Measurements from ENCODE around the gene MEMO1.
"Not testable (repeated sequence)": the region's sequence is repeated elsewhere in the genome, so short reads cannot be mapped to it uniquely, and the experiment has no call there.

MEMO1 gene

DNA sequence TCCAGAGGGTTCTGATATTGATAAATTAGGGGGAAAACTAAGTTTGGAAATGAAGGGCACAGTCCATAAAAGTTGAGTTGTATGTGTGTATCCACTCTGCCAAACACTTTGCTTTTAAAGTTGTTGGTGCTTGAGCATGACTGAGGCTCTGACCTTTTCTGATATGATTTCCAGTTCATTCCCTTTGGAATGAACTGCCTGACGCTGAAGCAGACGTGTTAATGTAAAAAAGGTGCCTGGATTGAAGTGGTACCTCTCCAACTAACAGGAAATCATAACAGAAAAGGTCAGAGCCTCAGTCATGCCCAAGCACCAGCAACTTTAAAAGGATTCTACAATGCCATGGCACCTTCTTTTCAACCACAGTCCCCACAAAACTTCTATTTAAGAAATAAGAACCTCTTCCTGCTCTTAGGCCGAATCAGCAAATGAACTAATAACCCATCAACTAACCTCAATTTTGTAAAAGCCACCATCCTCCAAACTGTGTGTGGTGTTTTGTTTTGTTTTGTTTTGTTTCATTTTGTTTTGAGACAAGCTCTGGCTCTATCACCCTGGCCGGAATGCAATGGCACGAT is 52.6 kb downstream of the MEMO1 start:
- in situ Hi-C loops (cut with MboI; ENCODE audit: low sequenced_read_pairs): no loop called here

DNA sequence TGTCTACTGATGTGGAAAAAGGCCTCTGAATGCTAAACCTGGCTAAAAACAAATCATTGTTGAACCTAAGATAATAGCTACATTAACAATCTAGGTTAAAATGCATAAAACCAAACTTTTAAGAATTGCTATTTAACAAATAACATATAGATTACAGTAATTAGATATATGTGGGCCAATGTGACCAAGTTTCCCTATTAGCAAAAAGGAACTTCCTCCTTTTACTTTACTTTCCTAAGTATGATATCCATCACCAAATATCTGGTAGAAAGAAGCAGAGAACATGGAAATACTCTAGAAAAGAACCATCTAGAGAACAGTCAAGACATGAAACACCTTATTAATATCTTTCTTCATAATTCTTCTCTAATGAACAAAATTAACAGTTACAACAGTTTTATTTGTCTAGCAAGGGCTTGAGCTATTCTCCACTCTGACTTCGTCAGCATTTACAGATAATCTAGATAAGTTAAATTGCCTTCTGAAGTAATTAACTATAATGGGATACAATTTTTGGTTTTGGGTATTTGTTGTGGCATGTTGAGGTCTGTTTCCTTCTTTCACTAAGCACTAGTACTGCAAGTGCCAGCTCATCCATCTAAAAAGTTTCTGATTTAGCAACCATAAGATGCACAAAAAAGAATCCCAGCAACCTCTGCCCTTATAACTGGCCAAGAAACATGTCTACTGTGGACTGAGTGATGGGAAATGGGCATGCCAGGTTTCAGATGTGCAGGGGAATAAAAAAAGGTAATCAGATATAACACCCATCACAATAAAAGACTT is 53.3 kb downstream of the MEMO1 start:
- in situ Hi-C loops (cut with MboI; ENCODE audit: low sequenced_read_pairs): no loop called here

DNA sequence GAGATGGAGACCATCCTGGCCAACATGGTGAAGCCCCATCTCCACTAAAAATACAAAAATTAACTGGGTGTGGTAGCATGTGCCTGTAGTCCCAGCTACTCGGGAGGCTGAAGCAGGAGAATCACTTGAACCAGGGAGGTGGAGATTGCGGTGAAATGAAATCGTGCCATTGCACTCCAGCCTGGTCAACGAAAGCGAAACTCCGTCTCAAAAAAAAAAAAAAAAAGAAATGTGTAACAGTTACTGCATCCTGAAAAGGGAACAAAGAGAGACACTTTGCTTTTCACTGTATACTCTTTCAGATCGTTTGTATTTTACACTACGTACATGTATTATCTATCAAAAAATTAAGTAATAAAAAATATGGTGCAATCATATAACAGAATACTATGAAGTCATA is 53.9 kb downstream of the MEMO1 start:
- in situ Hi-C loops (cut with MboI; ENCODE audit: low sequenced_read_pairs): not testable (repeated sequence)

DNA sequence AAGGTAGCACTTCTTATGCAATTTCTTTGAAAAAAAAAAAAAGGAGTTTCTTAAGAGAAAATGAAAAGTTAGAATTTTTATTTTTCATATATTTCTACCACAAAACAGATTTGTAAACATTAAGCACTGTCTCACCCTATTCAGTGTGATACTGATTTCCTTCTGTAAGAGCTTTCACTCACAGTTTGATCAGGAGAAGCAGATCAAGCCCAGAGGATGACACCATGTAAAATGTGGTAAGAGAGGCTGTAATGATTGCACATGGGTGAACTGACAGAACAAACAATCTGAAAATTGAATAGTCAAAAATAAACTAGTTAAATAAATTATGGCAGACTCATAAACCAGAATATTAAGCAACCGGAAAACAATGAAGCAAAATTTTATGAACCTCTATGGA is 54.5 kb downstream of the MEMO1 start:
- in situ Hi-C loops (cut with MboI; ENCODE audit: low sequenced_read_pairs): no loop called here

DNA sequence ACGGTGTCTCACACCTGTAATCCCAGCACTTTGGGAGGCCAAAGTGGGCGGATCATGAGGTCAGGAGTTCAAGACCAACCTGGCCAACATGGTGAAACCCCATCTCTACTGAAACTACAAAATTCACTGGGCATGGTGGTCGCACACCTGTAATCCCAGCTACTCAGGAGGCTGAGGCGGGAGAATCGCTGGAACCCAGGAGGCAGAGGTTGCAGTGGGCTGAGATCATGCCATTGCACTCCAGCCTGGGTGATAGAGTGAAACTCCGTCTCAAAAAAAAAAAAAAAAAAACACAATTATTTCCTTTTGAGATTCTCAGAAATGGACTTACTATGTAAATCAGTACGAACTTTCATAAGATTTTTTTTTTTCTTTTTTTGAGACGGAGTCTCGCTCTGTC is 57.7 kb downstream of the MEMO1 start:
- in situ Hi-C loops (cut with MboI; ENCODE audit: low sequenced_read_pairs): not testable (repeated sequence)

DNA sequence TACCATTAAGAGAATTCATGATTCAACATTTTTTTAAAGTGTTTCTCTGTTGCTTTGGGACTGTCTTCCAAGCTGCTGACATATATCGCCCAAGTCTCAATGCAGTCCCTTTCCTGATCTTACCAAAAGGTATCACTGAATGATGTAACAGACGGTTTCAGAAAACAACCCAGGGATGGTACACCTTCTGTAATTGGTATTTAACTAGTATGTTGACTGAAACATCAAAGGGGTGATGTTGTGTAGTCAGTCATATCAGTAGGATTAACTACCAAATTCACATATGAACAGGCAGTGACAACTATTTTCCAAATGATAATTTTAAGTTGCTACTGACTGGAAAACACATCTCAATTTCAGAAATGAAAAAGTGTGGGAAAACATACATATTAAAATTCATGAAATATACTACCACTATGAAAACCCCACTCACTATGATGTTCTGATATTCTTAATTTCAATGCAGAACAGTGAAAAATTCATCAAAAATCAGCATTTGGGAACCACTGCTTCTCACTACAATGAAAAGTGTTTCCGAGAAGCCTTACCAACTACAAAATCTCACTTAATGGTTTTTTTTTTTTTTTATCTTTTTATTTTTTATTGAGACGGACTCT is 59.8 kb downstream of the MEMO1 start:
- in situ Hi-C loops (cut with MboI; ENCODE audit: low sequenced_read_pairs): no loop called here

DNA sequence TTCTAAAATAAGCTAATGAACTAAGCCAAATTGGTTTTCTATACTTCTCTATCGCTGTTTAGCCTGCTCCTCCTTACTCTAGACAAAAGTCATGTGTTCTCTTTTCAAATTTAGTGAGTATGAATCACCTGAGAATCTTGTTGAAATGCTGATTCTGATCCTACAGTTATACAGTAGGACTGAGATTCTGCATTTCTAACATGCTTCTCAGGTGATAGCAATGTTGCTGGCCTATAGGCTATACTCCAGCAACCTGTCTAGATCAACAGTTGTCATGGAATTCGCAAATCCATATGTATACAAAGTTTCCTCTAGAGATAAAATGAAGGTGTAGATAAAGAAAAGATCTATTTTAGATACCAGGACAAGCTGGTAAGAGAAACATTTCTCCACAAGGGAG is 62.9 kb downstream of the MEMO1 start:
- in situ Hi-C loops (cut with MboI; ENCODE audit: low sequenced_read_pairs): no loop called here

DNA sequence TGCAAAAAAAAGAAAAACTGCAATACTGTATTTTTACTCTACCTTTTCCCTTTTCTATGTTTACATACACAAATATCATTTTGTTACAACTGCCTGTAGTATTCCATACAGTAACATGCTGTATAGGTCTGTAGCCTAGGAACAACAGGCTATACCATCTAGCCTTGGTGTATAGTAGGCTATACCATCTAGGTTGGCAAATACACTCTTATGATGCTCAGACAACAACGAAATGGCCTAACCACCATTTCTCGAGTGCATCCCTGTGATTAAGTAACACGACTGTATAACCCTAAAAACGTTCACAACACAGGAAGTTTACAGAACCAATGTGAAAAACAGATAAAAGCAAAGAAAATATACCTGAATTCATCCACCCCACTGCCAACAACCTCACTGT is 64.0 kb downstream of the MEMO1 start:
- in situ Hi-C loops (cut with MboI; ENCODE audit: low sequenced_read_pairs): no loop called here

DNA sequence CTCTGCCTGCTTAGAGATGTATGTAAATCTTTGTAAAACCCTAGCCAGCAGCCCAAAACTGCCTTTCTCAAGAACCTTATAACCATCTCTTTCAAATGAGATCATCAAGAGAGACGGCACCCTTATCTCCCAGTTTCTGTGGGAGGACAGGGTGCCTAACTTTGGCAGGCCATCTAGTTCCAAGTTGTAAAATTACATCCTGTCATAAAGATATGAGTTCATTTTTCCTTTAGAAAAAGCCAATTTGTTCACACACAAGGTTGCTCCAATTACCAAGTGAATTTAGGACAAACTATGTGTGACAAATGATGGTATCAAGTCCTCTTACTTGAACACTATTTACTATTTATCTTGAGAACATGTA is 65.3 kb downstream of the MEMO1 start:
- in situ Hi-C loops (cut with MboI; ENCODE audit: low sequenced_read_pairs): no loop called here

DNA sequence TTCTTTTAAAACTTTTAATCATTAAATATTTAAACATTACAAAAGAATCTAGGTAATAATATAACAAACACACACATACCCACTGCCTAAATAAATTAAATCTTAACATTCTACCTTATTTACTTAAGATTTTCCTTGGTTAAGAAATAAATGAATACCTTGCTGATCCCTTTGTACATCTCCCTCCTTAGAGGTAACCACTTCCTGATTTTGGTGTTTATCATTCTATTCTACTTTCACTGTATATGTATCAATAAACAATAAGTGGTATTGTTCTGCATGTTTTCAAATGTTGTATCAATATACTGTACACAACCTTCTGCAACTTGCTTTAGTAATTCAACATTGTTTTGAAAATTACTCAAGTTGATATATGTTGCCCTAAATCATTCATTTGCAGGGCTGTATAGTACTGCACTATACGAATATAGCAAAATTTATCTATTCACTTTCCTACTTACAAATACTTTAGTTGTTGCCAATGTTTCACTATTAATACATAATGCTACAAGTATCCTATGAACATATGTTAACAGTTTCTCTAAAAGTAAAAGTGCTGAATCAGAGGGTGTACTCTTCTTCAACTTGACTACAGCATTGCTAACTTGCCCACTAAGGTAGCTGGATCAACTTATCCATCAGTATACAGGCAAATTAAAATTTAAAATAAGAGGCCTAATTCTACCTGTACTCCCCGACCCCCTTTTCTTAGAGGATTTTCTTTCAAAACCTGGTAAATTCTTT is 65.8 kb downstream of the MEMO1 start:
- in situ Hi-C loops (cut with MboI; ENCODE audit: low sequenced_read_pairs): no loop called here

DNA sequence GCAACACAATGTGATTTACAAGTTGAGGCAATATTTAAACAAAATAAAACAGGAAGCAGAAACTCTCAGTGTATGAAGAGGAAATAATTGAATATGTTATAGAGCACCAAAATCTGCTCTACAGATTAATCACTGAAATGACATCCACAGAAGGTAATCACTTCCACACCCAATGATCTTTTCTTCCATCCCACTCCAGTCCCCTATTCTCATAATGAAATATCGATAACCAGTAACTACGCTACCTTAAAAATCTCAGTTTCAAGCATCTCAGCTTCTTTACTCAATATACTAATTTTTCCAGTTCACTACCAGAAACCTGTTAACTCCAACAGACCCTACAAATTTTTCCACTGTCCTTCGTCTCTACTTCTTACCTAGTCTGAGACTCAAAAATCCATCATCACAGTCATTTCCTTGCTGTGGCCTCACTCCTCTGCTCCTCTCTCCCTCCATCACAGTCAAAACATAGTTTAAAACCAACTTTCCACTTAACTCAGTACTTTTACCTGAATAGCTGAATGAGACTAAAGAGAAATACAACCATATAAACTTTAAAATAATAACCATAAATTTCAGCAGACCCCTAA is 67.1 kb downstream of the MEMO1 start:
- in situ Hi-C loops (cut with MboI; ENCODE audit: low sequenced_read_pairs): no loop called here

DNA sequence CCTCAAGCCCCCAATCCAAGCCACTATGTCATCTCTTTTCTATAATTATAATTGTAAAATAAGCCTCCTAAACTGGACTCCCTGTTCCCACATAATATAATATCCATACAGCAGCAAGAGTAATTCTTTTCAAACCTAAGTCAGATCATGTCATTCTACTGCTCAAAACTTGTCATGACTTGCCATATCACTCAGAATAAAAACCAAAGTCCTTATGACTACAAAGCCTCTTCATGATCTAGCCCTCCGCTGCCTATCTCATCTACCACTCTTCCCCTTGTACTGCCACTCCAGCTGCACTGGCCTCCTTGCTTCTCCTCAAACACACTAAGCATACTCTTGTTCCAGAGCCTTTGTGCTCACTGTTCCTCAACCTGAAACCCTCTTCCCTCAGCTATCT is 69.9 kb downstream of the MEMO1 start:
- in situ Hi-C loops (cut with MboI; ENCODE audit: low sequenced_read_pairs): no loop called here

DNA sequence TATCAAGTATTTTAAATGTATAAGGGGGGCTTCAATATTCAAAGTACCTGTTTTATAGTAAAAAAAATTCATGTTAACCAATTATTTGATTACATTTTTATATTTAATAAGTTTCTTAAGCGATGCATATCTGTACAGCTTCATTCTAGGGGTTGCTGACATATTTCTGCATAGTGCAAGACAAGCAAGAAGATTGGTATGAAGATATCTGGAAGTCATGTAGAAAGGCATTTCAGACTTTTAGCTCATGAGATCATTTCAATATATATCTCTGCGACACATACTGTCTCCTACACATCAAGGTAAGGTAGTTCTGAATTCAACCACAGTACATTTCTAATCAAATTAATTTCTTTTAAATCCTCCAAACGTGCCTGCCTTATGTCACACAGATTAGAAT is 73.1 kb downstream of the MEMO1 start:
- in situ Hi-C loops (cut with MboI; ENCODE audit: low sequenced_read_pairs): no loop called here

DNA sequence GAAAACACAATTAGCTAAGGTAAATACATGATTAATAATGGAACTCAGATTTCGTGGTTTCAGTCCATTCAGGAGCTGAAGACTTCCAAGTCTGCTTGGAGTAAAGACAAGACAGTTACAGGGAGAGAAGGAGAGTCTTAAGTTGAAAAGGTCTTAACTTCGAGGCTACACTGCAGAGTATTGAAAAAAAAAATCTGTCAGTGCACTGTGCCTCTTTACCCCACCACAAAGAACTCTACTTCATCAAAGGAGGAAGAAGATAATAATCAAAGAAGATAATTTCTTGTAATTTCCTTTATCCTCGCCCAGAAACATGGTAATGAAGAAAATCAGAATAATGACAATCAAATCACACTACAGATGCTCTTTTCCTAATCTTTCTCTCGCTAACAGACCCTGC is 75.4 kb downstream of the MEMO1 start:
- in situ Hi-C loops (cut with MboI; ENCODE audit: low sequenced_read_pairs): no loop called here

DNA sequence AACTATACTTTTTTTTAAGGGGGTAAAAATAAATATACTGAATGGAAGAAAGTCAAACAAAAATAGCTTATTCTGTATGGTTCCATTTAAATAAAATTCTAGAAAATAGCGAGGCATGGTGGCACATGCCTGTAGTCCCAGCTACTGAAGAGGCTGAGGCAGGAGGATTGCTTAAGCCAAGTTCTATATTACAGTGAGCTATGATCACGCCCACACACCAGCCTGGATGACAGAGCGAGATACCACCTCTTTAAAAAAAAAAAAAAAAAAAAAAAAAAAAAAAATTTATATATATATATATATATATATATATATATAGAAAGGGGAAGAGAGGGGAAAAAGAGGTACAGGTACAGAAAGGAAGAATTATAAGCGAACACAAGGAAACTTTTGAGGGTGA is 77.7 kb downstream of the MEMO1 start:
- in situ Hi-C loops (cut with MboI; ENCODE audit: low sequenced_read_pairs): no loop called here

DNA sequence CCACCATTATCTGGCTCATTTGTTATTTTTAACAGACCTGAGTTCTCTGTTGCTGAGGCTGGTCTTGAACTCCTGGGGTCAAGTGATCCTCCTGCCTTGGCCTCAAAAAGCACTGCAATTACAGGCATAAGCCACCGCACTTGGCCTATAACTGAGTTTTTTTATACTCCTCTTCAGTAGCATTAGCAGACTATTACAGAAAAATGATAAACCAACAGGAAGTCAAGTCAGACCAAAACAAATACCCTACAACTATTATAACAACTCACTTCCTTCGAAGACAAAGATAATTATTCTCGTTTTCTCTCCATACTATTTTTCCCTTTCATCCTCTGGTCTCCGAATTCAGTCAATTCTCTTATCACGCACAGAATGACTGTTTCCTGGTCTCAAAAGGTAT is 78.2 kb downstream of the MEMO1 start:
- in situ Hi-C loops (cut with MboI; ENCODE audit: low sequenced_read_pairs): no loop called here

DNA sequence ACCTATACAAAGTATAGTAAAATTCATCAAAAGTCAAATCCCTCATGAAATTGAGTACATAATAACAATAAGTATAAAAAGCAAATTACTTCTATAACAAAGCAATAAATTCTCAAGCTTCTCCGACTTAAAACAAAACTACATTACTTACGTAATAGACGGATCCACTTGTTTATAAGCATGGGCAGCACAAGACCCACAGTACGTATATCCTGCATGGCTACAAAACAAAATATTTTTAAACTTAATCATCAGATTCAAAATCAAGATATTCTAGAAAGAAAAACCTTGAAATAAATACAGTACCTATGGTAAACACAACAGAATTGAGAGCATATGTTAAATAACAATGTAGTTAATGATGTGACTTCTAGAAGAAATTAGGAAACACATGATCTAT is 78.9 kb downstream of the MEMO1 start:
- in situ Hi-C loops (cut with MboI; ENCODE audit: low sequenced_read_pairs): no loop called here

DNA sequence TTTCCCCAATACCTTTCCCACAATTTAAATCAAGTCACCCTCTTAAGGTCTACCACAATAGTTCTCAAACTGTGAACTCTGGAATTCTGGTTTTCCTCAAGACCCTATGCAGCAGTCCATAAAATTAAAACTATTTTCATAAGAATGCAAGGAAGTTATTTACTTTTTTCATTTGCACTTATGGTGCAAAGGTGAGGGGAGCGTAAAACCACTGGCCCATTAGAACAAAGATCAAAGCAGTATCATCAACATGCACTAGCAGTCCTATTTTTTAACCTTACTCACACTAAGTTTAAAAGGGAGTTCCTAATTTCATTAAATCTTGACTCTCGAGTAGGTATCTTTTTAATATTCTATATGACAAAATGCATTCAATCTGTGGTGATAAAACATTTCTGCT is 85.3 kb downstream of the MEMO1 start:
- in situ Hi-C loops (cut with MboI; ENCODE audit: low sequenced_read_pairs): no loop called here

DNA sequence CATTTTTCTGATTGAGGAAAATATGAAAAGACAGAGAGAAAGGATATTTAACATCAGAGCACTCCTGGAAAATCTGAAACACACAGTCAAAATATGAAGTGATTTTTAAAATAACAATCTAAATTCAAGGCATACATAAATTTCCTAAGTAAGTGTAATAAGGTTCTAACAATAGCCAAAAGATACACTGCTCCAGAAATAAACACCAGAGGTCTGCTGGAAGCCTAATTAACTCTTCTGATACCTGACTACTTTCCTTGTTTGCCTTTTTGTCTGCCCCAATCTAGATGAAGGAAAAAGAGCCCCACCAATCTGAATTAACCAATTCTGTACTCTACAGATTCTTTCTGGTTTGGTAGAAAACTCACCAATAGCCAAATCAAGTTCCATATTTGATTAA is 87.1 kb downstream of the MEMO1 start:
- in situ Hi-C loops (cut with MboI; ENCODE audit: low sequenced_read_pairs): no loop called here

DNA sequence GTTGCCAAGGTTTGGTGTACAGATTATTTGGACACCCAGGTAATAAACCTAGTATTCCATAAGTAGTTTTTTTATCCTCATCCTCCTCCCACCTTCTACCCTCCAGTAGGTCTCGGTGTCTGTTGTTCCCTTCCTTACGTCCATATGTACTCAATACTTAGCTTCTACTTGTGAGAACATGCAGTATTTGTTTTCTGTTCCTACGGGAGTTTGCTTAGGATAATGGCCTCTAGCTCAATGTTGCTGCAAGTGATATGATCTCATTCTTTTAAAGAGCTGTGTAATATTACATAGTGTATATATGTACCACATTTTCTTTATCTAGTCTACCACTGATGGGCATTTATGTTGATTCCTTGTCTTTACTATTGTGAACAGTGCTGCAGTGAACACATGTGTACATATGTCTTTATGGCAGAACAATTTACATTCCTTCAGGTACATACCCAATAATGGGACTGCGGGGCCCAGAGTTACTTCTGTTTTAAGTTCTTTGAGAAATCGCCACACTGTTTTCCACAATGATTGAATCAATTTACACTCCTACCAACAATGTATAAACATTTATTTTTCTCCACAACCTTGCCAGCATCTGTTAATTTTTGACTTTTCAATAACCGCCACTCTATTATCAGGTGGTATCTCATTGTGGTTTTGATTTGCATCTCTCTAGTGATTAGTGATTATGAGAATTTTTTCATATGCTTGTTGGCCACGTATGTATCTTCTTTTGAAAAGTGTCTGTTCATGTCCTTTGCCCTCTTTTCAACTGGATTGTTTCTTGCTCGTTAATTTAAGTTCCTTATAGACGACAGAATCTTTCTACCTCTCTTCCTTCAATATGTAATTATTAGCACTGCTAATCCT is 88.0 kb downstream of the MEMO1 start:
- in situ Hi-C loops (cut with MboI; ENCODE audit: low sequenced_read_pairs): no loop called here

DNA sequence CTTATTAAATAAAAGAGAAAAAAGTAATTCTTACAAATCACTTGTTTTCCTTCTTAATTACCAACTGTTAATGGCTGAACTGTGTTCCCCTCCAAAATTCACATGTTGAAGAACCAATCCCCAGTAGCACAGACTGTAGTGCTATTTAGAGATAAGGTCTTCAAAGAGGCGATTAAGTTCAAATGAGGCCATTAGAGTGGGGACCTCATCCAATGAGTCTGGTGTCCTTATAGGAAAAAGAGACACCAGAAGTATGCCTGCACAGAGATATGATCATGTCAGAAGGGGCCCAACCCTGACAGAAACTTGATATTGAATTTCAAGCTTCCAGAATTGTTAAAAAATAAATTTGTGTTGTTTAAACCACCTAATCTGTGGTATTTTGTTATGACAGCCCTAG is 89.8 kb downstream of the MEMO1 start:
- in situ Hi-C loops (cut with MboI; ENCODE audit: low sequenced_read_pairs): no loop called here
